Esophagus mucosa (tissue), 1 donor: Measurements from ENCODE around the gene TBC1D10A. TPM values are rescaled to one million over a fixed set of nuclear protein-coding genes. Genes with fewer than 3 reads are reported as not detected.

ENCODE experiments used
- ATAC-seq: fragments of 200-7000 bp; cut with Tn5 transposase; one replicate; pipeline ENCODE4 v1.9.1; 2020
- total RNA-seq: library from RNA; stranded (reverse); gene quantifications from one replicate; pipeline ENCODE4 v1.2.4, GENCODE V29; 2023
- donor health status: DM: yes; HTN: yes; CAD: no.

TBC1D10A gene
- total RNA-seq, 1 donor from 2014 or later, result 44.5 TPM

- no peak for ATAC-seq
These were observed 40.9 kb downstream of the TBC1D10A start for GRCh38 chr22:30285846-30286200.

DNA sequence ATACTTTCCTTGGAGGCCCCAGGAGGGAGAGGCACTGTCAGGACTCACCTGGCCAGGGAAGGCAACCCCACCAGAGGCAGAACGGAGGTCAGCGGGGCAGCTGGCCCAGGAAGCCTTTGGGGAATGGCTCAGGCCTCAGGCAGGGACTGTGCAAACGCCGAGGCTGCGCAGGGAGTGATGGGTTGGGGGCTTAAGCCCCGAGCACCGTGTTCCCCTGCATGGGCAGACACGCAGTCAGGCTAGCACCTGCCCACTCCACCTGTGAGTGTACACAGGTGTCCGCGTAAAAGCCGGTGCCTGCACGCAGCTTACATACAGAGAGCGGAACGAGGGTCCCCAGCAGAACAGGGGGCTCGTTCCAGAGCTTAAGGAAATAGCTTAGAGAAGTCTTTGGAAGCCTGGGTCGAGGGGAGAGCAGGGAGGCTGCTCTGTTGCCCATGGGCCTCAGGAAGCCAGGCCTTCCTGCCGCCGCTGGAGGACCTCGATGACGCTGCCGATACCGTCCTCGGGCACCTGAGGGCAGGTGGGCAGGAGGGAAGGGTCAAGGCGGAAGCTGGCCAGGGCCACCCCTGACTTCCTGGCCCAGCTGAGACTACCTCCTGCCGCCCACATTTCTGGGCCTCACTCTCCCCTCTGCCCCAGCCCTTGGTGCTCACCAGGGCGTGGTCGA lies 41.4 kb downstream of the TBC1D10A start:
- no peak for ATAC-seq

- no peak for ATAC-seq
These were observed 42.1 kb downstream of the TBC1D10A start for GRCh38 chr22:30284666-30285065.

GRCh38 chr22:30284172-30284571 lies 42.6 kb downstream of the TBC1D10A start:
- ATAC-seq, result no peak

DNA sequence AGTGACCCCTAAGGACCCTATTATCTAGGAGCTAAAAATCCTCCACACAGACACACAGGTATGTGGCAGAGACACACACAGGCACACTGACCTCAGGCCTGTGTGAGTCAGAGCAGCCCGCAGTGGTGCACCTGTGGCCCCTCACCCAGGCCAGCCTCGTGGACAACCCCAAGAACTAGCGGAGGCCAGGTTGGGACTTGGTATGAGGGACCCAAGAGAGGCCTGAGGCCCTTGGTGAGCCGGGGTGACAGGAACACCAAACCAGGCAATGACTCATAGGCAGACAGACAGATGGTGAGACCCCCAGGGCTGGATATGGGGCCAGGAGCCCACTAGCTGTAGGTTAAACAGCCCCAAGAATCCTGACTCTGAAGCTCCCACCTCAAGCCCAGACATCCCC lies 43.4 kb downstream of the TBC1D10A start:
- no peak for ATAC-seq

- ATAC-seq, result no peak
These were observed 44.1 kb downstream of the TBC1D10A start for GRCh38 chr22:30282616-30283046.

DNA sequence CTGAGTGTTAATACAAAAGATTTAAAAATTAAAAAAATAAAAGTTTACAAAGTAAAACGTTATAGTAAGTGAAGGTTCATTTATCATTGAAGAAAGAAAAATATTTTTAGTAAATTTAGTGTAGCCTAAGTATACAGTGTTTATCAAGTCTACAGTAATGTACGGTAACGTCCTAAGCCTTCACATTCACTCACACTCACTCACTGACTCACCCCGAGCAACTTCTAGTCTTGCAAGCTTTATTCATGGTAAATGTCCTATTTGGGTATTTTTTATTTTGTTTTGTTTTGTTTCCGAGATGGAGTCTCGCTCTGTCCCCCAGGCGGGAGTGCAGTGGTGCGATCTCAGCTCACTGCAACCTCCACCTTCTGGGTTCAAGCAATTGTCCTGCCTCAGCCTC lies 46.2 kb downstream of the TBC1D10A start:
- no peak for ATAC-seq

- ATAC-seq, result no peak
These were observed 46.8 kb downstream of the TBC1D10A start for GRCh38 chr22:30279932-30280331.

- no peak for ATAC-seq
These were observed 47.5 kb downstream of the TBC1D10A start for GRCh38 chr22:30279046-30279788.

DNA sequence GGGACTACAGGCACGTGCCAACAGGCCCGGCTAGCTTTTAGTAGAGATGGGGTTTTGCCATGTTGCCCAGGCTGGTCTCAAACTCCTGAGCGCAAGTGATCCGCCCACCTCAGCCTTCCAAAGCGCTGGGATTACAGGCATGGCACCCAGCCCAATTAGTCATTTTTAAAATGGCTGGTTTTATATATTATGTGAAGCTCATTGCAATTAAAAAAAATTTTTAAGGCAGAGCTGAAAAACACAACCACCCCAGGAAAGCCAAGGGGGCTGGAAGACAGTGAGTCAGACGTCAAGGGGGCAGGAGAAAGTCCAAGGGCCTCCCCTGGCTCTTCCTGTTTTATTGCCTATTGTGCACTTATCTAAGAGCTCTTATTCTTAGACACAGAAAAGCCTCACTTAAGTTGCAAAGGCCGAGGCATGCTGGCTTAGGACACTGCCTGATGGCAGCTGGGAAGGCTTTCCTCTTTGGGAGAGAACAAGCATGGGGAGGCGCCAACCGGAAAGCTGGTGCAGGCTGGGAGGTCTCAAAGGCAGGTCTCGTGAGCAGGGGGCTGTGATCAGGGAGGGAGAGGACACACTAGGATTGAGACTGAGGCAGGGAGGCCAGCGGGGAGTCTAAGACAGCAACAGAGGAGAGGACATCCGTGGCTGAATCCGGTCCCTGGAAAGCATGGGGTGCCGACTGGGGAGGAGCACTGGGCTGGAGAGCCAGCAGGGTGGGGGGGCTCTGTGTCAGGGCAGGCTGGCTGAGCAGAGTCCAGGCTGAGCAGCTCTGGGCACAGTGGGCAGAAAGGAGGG lies 49.0 kb downstream of the TBC1D10A start:
- ATAC-seq, result peak; percentile 59

GRCh38 chr22:30276039-30276438 lies 50.7 kb downstream of the TBC1D10A start:
- no peak for ATAC-seq

DNA sequence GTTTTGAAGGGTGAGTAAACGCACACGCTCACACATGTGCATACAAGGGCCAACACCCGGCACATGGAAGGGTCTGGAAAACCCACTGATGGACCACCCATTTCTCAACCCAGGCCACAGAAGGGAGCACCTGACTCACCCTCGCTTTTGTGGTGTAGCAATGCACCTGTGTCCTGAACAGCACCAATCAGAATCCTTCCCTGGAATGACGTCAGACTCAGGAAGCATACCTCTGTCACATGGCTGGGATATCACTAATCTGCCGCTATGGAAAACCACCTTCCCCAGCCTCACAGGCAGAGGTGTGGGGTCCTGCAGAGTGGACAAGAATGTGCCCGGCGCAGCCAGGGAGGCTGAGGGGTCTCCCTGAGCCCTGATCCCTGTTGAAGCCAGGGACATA lies 51.1 kb downstream of the TBC1D10A start:
- peak; percentile 6 for ATAC-seq

- ATAC-seq, result no peak
These were observed 52.3 kb downstream of the TBC1D10A start for GRCh38 chr22:30274437-30274812.

GRCh38 chr22:30273711-30274436 lies 52.9 kb downstream of the TBC1D10A start:
- ATAC-seq, result no peak

- ATAC-seq, result no peak
These were observed 53.8 kb downstream of the TBC1D10A start for GRCh38 chr22:30272781-30273601.

DNA sequence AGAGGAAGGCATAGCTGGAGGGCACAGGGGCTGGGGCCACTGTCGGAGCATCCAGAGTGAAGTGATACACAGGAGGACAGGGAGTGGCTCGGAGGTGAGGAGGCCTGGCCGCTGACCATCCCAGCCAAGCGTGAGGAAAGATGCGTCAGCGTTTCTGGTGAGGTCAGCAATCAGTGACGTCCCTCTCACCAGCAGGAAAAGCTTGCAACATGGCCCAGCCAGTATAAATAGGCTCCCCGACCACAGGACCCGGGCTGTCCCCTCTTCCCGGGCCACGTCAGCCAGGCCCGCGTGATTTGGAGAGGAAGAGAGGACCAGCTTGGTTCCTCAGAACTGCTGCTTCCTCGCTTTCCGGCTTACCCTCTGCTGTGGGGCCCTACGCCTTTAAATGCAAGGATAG lies 55.9 kb downstream of the TBC1D10A start:
- ATAC-seq, result no peak

DNA sequence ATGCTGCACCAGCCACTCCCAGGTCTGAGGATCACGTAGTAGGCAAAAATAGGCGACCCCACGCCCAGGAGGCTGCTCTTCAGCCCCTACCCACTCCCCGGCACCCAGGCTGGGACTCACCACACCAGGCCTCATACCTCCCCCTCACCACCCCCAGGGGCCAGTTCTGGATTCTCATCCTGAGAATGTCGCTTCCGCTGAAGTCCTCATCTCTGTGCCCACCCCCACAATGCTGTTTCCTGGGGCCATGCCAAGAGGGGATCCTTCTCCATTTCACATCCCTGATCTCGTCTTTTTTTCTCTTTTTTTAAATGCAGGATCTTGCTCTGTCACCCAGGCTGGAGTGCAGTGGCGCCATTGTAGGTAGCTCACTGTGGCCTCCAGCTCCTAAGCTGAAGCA lies 58.4 kb downstream of the TBC1D10A start:
- no peak for ATAC-seq

- ATAC-seq, result no peak
These were observed 59.1 kb downstream of the TBC1D10A start for GRCh38 chr22:30267382-30268302.

- peak; percentile 7 for ATAC-seq
These were observed 60.0 kb downstream of the TBC1D10A start, which contains the start of gene OSM for GRCh38 chr22:30266445-30267381. TSS of gene OSM (minus strand) at chr22:30266851. CDS start at chr22:30266799, 52 bp downstream.
